Activated CD8-positive, alpha-beta memory T cell treated with anti-CD3 and anti-CD28 coated beads for 1 hour (primary cell): ENCODE data around the gene B4GALT6.
"Not testable (repeated sequence)": the region's sequence is repeated elsewhere in the genome, so short reads cannot be mapped to it uniquely, and the experiment has no call there.

Source experiments
- DNase-seq, 2 donors: peaks; one replicate each; pipeline ENCODE4 v3.0.0-alpha.2; 2020; ENCODE audit warnings: low read depth in 1 of 2; ENCODE audit errors: extremely low read depth in 1 of 2

B4GALT6 gene, protein sequence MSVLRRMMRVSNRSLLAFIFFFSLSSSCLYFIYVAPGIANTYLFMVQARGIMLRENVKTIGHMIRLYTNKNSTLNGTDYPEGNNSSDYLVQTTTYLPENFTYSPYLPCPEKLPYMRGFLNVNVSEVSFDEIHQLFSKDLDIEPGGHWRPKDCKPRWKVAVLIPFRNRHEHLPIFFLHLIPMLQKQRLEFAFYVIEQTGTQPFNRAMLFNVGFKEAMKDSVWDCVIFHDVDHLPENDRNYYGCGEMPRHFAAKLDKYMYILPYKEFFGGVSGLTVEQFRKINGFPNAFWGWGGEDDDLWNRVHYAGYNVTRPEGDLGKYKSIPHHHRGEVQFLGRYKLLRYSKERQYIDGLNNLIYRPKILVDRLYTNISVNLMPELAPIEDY

DNA sequence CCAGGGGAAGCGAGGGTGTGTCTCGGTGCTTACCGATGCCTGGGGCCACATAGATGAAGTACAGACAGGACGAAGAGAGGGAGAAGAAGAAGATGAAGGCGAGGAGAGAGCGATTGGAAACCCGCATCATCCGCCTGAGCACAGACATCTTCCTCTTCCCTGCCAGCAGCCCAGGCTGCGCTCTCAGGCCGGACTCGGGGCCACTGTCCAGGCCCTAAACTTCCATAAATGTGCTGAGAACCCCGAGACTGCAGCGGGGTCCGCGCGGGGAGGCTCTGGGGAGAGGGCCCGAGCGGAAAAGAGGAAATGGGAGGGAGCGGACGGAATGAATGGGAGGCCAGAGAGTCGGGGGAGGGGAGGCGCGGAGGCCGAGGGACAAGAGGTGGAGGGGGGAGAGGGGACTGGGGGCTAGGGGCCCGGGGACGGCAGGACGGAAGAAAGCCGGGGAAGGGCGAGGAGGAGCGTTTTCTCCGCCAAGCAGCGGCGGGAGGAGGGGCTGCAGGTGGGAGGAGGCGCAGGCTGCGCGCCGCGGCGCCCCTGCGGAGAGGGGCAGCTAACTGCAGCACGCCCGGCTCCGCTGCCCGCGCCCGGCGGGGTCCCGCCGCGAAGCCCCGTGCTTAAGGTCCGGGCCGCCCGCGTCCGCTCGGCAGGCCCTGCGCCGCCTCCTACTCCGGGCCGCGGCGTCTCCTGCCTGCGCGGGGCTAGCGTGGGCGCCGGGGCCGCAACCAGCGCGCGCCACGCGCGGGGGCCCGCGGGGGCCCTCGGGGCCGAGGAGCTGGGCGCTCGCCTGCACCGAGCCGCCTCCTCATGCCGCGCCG, at the start of gene B4GALT6:
B4GALT6 (minus strand) TSS at position 303 of the 818 bp plus-strand sequence; CDS start at position 148, 155 bp downstream.
- DNase-seq: no peak

DNA sequence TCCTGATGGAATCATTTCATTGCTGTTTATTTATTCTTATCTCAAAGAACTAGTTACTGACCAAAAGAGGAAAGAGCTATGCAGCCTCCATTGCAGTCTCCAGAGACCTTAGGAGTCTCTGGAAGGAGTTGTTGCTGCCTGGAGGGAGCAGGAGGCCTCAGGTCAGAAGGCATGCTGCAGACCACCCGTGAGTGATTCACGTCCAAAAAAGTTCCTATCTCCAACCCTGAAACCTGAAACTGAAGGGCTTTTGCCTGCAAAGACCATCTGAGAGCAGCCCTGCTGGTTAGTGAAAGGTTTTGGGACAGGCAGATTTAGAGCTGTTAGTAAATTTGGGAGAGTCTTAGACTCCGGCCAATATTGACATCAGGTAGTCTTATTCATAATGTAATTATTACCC, 47.2 kb upstream of the B4GALT6 start:
- no peak for DNase-seq

DNA sequence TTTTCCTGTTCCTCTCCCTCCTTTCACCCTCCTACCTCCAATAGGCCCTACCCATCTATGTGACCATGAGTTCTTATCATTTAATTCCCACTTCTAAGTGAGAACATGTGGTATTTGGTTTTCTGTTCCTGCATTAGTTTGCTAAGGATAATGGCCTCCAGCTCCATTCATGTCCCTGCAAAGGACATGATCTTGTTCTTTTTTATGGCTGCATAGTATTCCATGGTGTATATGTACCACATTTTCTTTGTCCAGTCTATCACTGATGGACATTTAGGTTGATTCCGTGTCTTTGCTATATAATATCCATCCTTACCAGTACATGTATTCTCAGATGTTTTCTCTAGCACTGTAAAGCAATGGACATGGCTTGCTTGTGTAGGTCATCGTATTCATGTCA, 44.8 kb upstream of the B4GALT6 start:
- DNase-seq: not testable (repeated sequence)

DNA sequence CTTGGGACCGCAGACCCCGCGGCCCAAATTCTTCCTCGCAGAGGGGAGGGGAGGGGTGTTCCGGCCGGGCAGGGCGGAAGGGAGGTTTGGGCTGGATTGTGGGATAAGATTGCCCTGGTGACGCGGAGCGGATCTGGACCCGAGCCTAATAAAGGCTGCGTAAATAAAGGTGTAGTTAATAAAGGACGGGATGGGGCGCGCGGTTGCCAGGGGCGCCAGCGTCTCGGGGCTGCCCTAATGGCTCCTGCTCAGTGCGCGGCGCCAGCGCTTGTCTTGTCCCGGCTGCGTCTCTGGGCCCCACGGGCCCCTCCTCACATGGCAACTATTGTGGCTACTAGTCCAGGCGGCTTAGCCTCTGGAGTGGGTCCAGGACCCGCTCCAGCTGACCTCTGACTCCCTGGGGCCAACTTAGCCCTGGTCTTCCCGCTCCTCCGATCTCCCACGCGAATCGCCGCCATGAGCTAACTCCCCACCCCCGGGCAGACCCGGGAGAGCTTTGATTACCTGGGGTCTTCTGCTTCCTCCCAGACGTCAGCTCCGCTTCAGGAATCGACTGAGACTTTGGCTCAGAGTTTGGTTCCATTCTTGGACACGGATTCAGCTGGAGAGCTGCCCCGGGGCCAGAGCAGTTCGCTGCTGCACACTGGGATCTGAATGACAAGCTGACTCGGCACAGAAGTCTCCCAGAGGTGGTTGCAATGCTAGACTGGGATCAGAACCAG, 39.8 kb upstream of the B4GALT6 start:
- no peak for DNase-seq

DNA sequence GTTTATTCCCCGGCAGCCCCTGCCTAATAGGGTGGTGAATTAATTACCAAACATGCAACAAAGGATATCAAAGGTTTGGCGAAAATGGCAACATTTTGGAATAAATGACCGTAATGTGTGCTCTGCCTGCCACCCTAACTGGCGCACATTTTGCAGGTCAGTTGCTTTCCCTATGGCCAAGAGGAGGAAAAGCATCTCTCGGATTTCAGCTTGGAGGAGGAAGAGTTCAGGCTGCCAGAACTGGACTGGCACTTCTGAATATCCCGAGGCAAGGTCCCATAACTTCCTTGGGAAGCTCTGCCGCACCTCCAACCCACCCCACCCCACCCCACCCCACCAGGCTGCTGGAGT, 39.2 kb upstream of the B4GALT6 start:
- DNase-seq: no peak

DNA sequence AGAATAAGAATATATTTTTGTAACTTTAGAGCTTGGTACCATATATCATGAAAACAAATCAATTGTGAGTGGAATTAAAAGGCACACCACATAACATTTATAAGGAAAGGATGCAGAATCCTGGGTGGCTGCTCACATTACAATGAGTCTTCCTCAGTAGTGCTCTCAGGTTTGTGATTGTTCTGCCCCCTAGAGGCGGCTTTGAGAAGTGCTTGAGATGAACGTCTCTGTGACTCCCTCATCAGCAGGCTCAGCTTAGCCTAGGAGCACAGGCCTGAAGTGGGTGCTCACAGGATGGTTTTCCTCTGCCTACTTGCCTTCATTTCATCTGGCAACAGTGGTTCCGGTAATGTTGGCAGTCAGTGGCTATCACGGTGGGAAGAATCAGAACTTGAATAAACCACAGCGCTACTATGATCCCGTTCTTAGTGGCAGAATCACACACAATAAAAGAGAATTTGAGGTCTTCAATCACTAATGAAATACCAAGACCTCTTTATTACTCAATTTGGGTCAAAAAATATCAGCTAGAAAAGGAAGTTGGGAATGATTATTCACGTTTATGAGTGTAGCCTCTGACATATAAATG, 38.1 kb upstream of the B4GALT6 start:
- DNase-seq: peak; percentile 26 to 43

DNA sequence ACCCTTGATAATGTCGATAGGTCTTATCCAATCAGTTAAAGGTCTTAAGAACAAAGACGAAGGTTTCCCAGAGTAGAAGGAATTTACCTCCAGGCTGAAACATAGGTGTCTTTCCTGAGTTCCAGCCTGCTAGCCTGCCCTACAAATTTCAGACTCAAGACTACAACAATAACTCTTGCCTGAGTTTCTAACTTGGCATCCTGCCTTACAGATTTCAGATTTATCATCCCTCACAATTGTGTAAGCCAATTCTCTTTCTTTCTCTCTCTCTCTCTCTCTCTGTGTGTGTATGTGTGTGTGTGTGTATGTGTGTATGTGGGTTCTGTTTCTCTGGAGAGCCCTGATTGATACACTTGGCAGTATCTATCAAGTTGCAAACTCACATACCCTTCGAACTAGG, 37.2 kb upstream of the B4GALT6 start:
- DNase-seq: no peak

DNA sequence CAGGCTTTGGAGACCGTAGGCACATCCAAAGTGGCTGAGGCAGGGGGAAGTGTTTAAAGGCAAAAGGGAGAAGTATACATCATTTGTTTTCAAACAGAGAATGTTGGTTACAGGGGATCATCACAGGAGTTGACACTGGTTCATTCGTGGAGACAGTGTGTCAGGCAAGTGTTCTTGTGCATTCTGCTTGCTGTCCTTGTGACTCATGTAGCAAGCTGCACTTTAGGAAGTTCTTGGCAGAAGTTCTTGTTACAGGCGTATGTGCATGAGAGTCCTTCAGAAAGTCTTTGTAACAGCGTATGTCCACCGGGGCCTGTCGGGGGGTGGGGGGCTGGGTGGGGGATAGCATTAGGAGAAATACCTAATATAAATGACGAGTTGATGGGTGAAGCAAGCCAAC, 36.5 kb upstream of the B4GALT6 start:
- no peak for DNase-seq

DNA sequence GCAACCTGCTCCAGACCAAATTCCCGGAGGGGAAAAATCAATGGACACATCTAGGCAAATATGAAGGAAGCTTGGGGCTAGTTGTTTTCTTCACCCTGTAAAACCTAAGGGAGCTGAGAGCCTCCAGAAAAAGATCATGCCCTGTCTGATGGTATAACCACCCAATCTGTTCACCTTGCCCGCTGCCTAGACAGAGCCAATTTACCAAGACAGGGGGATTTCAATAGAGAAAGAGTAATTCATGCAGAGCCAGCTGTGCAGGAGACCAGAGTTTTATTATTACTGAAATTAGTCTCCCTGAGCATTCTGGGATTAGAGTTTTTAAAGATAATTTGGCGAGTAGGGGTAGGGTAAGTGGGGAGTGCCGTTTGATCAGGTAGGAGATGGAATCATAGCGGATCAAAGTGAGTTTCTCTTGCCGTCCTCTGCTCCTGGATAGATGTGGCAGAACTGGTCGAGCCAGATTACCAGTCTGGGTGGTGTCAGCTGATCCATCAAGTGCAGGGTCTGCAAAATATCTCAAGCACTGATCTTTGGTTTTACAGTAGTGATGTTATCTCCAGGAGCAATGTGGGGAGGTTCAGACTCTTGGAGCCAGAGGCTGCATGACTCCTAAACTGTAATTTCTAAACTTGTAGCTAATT, 35.1 kb upstream of the B4GALT6 start:
- no peak for DNase-seq

DNA sequence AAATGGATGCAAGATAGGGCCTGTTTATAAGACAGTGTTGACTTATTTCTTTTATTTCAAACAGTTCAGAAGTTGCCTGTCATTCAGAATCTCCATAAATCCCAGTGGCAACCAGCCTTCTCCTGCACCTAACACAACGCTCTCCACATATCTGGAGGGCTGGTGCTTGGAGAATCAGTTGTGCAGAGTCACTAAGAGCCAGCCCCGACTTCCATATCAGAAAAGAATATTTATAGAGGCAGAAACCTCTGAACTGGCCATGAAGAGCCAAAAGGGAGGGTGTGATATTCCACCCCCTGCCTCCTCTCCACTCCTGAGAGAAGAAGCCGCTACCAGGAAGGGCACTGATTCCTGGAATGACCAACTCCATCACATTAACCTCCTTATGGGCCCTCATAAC, 34.0 kb upstream of the B4GALT6 start:
- no peak for DNase-seq

DNA sequence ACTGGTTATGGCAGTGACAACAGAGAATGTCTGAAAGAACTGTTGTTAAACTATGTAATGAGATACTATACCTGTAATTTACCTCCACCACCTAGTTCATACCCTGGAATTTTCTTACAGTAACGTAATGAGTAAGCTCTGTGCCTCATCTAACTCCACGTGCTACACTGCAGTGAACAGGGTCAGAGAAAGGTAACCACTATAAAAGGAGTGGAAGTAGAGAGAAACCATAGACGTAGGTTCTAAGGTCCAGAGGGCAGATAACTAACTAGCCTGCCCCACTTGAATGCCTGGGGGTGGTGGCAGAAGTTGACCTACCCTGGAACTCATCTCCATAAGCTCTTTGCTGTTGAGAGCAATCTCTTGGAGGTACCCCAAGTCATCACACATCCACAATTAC, 32.0 kb upstream of the B4GALT6 start:
- DNase-seq: no peak

DNA sequence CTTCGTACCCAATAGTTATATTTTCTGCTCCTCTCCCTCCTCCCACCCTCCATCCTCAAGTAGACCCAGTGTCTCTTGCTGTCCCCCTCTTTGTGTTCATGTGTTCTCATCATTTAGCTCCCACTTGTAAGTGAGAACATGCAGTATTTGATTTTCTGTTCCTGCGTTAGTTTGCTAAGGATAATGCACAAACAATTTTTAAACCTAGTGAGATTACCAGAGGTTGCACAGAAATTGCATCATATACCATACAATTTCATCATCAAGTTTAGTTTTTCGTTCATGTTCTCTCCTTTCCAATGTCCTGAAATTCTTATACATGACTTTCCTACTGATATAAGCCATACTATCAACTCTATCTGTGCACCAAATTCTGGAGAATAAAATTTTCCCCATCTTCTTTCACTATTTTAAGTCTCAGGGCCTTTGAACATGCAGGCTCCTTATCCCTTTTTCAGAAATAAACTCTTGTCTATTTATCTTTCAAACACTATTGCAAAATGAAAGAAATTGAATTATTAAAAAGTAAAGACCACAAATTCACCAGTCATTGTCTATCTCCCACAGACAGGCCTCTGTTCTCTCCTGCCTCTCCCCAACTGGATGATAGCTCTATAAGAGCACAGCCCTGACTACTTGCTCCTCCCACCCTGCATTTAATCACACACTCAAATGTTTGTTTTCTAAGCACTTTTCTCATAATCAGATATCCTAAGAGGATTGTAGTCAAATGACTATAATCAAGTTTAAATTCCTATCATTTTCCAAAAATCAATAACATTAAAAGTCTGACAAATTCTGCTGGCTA, 27.2 kb upstream of the B4GALT6 start:
- DNase-seq: no peak

DNA sequence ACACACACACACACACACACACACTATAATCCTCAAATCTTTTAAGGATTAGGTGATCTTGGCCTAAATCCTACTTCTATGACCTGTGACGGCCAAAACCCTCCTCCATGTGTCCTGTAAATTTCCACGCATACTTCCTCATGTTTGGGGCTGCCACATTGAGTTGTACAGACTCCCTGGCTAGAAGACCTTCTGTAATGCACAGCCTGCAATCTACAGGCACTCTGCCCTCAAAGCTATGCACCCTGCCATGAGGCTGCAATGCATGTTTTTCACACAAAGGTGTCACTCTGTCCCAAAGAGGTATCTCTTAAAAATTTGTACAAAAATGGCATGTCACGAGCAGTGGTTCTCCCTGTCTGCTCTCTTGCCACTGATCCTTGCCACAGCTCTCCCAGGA, 26.4 kb upstream of the B4GALT6 start:
- no peak for DNase-seq

DNA sequence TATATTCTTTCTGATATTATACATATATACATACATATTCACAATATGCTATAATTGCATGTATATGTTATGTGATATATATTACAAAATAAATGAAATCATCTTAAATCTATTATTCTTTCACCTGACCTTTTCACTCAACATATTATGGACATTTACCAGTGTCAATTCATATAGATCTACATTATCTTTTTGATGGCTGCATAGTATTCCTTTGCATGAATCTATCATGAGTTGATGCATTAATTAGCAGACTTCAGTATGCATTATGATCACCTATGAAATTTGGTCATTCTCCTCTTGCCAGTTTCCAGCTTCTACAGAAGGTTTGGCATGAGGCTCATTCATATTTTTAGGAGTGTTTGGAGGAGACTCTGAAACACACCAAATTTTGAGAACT, 23.4 kb upstream of the B4GALT6 start:
- DNase-seq: no peak

DNA sequence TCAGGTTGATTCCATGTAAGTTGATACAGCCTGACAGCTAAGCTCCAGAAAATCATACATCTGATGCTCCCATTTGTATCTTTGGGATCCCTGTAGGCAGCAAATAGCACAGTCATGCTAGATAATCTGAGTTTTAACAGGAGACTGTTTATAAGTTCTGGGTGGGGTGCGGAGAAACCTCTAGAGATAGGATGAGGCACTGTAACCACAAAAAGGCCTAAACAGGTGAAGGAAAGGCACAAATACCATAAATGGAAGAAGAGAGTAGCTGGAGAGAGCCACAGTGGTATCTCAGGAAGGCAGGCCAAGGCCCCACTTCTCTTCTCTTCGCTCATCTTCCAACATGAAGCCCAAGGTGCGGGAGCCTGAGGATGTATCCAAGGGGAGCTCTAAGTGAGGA, 18.1 kb upstream of the B4GALT6 start:
- DNase-seq: no peak

DNA sequence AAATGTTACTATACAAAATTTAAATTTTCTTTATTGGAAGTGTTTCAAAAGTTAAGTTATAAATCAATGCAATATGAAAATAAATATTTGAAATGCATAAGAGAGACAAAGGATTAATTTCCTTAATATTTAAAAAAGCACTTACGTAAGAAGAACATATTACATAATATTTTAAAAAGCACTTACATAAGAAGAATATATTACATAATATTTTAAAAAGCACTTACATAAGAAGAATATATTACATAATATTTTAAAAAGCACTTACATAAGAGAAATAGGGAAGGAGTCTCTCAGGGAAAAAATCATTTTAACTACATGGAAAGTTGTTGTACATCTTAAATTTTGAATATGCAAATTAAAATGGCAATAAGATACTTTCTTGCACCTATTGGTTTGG, 17.4 kb upstream of the B4GALT6 start:
- DNase-seq: no peak

DNA sequence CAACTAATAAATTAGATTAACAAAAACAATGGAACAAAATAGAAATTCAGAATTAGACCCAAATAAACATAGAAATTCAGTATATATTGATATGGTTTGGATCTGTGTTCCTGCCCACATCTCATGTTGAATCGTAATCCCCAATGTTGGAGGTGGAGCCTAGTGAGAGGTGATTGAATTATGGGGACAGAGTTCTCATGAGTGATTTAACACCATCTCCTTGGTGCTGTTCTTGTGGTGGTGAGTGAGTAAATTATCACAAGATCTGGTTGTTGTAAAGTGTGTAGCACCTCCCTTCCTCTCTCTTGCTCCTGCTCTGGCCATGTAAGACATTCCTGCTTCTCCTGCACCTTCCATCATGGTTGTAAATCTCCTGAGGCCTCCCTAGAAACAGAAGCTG, 16.6 kb upstream of the B4GALT6 start:
- no peak for DNase-seq

DNA sequence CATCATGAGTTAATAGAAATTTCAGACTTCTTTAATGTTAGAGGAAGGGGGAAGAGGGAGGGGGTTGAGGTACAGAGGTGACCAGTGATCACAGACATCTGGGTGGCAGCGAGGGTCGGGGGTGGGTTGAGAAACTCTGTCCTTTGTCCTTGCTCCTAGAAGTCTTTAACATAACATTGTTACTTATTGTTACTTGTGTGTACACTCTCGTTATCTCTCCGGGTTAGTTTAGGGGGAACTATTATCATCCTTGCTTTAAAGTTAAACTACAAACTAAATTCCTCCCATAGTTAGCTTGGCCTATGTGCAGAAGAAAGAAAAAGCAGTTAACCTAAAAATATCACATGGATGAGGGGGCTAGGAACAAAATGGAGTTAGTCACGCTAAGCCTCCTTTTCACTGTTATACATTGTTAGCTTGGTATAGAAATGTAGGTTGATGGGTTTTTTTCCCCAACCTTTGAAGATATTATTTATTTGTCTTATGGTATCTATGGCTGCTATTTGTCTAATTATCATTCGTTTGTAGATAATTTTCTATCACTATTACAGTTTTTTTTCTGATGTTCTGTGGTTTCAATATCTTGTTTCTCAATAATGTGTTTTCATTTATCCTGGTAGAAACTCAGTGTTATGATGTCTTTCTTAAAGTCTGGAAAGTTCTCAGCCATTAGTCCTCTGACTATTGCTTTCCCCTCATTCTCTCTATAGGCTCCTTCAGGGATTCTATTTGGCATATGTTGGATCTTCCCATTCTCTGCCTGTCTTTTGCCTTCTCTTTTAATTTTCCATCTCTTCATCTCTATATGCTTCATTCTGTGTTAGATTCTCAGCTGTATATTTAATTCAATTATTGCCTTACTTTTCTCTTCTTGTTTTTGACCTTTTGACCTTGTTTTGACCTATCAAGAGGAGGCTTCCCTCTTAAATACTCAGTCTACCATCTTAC, 13.2 kb upstream of the B4GALT6 start:
- no peak for DNase-seq

DNA sequence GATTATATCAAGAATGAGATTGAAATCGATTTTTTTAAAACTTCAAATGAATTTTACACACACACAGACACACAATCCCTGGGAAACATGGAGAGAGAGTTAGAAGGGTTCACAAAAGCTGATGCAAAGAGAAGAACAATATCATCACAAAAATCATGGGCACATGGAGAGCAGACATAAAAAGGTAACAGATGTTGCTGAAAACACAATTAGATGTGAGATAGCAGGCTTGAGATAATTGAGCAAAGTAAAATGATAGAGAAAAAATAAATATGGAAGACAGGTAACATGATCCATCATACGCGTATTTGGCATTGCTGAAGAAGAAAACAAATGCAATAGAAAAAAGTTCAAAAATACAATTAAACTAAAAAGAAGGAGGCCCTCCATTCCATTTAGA, 11.6 kb upstream of the B4GALT6 start:
- no peak for DNase-seq
